Measurements from ENCODE around the gene MTARC1. TPM values are rescaled to one million over a fixed set of nuclear protein-coding genes. Genes with fewer than 3 reads are reported as not detected.

Gene MTARC1
- total and polyA plus RNA-seq, 7 donors: 1.7 to 6.4 (median 3.4) TPM

DNA sequence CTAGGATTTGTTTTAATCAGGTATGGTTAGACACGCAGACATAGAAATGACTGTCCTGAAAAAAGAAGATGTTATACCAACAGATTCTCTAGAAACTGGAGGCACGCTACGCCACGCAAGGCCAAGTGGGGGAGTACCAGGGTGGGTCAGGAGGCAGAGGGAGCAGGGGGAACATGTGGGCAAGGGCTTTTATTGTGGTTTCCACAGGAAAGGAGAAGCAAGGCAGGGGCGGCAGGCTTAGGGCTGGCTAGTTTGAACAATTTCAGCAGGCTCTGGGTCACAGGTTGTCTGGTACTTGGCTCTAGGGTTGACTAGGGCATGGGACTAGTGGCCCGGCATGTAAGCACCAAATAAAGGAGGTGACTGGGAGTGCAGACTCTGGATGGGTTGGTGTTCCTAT is 31.4 kb upstream of the MTARC1 start:
- H3K36me3 ChIP-seq (ENCODE audit: insufficient read depth in 1 of 2, low read depth in 1 of 2): peaks cover 11 to 34% of the 10 kb centered on the region in 2 donors

DNA sequence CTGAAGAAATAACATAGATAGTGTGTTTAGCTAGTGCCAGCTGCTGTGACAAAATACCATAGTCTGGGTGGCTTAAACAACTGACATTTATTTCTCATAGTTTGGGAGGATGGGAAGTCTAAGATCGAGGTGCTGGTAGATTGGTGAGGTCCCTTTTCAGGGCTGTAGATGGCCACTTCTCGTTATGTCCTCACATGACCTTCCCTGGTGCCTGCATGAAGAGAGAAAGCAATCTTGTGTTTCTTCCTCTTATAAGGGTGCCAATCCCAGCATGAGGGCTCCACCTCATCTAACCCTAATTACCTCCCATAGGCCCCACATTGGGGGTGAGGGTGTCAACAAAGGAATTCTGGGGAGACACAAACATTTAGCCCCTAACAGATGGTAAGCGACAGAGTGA is 29.3 kb upstream of the MTARC1 start:
- DNase-seq (no peak), ATAC-seq (no peak)
- H3K4me3 ChIP-seq: no peak overlapping the region
- TF ChIP-seq, protein P1, sequence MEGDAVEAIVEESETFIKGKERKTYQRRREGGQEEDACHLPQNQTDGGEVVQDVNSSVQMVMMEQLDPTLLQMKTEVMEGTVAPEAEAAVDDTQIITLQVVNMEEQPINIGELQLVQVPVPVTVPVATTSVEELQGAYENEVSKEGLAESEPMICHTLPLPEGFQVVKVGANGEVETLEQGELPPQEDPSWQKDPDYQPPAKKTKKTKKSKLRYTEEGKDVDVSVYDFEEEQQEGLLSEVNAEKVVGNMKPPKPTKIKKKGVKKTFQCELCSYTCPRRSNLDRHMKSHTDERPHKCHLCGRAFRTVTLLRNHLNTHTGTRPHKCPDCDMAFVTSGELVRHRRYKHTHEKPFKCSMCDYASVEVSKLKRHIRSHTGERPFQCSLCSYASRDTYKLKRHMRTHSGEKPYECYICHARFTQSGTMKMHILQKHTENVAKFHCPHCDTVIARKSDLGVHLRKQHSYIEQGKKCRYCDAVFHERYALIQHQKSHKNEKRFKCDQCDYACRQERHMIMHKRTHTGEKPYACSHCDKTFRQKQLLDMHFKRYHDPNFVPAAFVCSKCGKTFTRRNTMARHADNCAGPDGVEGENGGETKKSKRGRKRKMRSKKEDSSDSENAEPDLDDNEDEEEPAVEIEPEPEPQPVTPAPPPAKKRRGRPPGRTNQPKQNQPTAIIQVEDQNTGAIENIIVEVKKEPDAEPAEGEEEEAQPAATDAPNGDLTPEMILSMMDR (IDR thresholded peaks at IDR 0.05): no peak
- intact Hi-C loops (cut with DNase I): loop anchor here in 1 of 2 donors (10.0 kb wide), 1 partner anchor 553 kb away; no protein-coding TSS in a partner anchor
- H3K36me3 ChIP-seq (ENCODE audit: insufficient read depth in 1 of 2, low read depth in 1 of 2): peaks cover 11 to 46% of the 10 kb centered on the region in 2 donors
- no peak overlapping the region for H3K27ac ChIP-seq
- no peaks in the 10 kb centered on the region for H3K9me3 ChIP-seq
- 83 to 94% (median 88%) methylated on average over 3 of the region's 3 CpGs for WGBS, 3 donors
- H3K27me3 ChIP-seq (ENCODE audit: insufficient read depth in 3 of 3, low read length in 2 of 3): no peaks in the 10 kb centered on the region
- peaks cover 8% of the 10 kb centered on the region for H3K4me1 ChIP-seq

More for the DNA sequence above, 31.4 kb upstream of the MTARC1 start:
- Histone ChIP-seq H3K27ac (no peak overlapping the region), H3K27me3 (ENCODE audit: insufficient read depth in 3 of 3, low read length in 2 of 3) (no peaks in the 10 kb centered on the region), H3K4me1 (peaks cover 29% of the 10 kb centered on the region), H3K9me3 (no peaks in the 10 kb centered on the region), H3K4me3 (no peak overlapping the region)
- ATAC-seq (no peak), DNase-seq (no peak)
- 91 to 95% (median 94%) methylated on average over 6 of the region's 6 CpGs for WGBS, 3 donors
- TF ChIP-seq, protein P1 (IDR thresholded peaks at IDR 0.05): no peak
- intact Hi-C loops (cut with DNase I): loop anchor here in 1 of 2 donors (10.0 kb wide), 1 partner anchor 551 kb away; no protein-coding TSS in a partner anchor

DNA sequence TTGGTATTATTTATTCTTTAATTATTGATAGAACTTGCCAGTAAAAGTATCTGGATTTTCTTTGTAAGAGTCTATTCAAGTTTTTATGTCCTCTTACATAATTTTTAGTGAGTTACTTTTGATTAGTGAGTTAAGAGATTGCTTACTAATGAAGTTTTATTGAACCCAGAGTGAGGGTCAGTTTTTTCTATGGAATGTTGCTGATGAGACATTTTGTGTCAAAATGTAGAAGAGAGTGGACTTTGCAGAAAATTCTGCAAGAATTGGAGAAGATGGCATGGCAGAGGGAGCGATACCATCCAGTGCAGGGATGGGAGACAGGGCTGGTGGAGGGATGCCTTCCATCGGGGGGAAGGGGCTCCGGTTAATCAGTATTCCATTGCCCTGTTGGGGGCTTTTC is 27.6 kb upstream of the MTARC1 start:
- H3K27me3 ChIP-seq (ENCODE audit: insufficient read depth in 3 of 3, low read length in 2 of 3): no peaks in the 10 kb centered on the region
- DNase-seq (no peak), ATAC-seq (no peak)
- H3K27ac ChIP-seq: no peak overlapping the region
- no peaks in the 10 kb centered on the region for H3K9me3 ChIP-seq
- TF ChIP-seq, protein P1 (IDR thresholded peaks at IDR 0.05): no peak
- no peaks in the 10 kb centered on the region for H3K4me1 ChIP-seq
- peaks cover 11 to 63% of the 10 kb centered on the region in 2 donors for H3K36me3 ChIP-seq (ENCODE audit: insufficient read depth in 1 of 2, low read depth in 1 of 2)
- intact Hi-C loops (cut with DNase I): loop anchor here in 1 of 2 donors (10.0 kb wide), 1 partner anchor 554 kb away; no protein-coding TSS in a partner anchor
- 90 to 98% (median 95%) methylated on average over 3 of the region's 3 CpGs for WGBS, 3 donors
- no peak overlapping the region for H3K4me3 ChIP-seq

DNA sequence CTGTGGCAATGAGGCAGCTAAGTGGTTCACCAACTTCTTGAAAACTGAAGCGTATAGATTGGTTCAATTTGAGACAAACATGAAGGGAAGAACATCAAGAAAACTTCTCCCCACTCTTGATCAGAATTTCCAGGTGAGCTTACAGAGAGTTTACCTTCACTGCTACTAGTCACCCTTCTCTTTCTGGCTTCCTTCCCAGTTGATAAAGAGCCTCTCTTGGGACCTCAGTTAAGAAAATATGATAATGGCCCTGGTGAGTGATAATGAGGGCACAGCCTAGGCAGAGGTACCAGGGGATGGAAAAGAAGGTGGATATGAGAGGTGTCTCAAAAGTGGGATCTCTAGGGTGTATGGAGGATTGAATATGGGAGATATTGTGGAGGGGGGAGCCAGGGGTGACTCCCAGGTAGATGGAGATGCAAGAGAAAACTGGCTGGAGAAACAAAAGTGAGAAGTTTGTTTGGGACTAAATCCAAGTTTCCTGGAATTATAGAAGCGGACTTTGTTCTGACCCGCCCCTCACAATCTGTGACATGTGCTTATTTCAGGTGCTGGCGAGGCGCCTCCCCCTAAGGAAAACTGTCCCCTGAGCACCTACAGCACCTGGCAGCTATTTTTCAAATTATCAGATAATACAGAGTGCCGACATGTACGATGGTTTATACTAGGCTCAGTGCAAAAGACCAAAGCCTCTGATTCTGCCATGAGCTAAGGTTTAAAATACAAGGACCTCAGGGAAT is 24.9 kb upstream of the MTARC1 start:
- Histone ChIP-seq H3K27me3 (ENCODE audit: insufficient read depth in 3 of 3, low read length in 2 of 3) (no peaks in the 10 kb centered on the region), H3K27ac (no peak overlapping the region), H3K4me1 (no peaks in the 10 kb centered on the region), H3K9me3 (no peaks in the 10 kb centered on the region), H3K36me3 (ENCODE audit: insufficient read depth in 1 of 2, low read depth in 1 of 2) (peaks cover 4 to 59% of the 10 kb centered on the region in 2 donors), H3K4me3 (no peak overlapping the region)
- no peak for ATAC-seq
- WGBS, 3 donors: 82 to 96% (median 96%) methylated on average over 7 of the region's 7 CpGs
- DNase-seq: no peak
- intact Hi-C loops (cut with DNase I): no loop called here
- TF ChIP-seq, protein P1 (IDR thresholded peaks at IDR 0.05): no peak
